GM18519 (cell line): ENCODE measurements around the gene VCL.
"Not testable (repeated sequence)": the region's sequence is repeated elsewhere in the genome, so short reads cannot be mapped to it uniquely, and the experiment has no call there.

Experiments used
- ATAC-seq: cut with Tn5 transposase; IDR thresholded peaks from one replicate; pipeline ENCODE4 v1.9.1; 2021; ENCODE audit warnings: mild to moderate bottlenecking, moderate library complexity; ENCODE audit not compliant: unreplicated experiment, low FRiP score

The VCL gene

DNA sequence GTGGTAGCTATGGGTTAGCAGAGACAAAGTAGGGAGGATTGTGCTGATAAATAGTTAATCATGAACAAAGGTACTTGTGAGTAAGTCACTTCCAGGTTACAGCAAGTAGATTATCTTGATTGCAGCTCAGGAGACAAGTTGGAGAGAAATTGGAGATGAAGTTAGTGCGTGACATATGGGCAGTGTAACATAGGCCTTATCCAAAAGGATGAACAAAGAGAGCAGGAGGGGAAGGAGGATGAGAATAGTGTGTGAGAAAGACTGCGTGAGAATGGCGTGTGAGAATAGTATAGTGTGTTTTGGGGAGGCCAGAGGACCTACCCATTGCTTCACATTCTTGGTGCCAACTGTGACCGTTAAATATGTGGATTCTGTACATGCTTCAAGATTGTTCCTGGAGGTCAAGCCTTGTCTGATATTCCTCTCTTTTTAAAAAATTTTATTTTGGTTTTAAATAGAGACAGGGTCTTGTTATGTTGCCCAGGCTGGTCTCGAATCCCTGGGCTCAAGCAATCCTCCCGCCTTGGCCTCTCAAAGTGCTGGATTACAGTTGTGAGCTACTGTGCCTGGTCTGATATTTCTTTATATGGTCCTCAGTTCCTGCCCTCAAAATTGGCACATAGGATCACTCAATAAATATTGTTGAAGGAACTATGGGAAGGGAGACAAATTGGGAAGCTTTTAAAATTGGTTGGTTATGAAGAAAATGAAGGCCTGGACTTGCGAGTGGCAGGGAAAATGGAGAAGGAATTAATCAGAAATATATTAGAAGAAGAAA, 3.2 kb downstream of the VCL start:
- ATAC-seq, result no peak

DNA sequence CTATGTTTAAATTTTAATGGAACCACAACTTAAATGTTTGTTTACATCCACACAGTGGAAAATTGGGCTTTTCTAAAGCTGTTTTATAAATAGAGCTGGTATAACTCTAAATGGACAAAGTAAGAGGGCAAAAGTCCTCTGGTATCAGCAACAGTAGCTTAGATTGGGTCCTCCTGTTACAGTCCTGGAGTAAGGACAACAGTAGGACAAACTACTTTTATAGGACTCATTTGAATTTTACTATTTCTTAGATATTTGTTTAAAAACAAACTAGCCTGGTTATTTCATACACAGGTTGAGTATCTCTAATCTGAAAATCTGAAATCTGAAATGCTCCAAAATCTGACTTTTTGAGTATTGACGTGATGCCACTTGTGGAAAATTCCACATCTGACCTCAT, 8.4 kb downstream of the VCL start:
- ATAC-seq, result no peak

DNA sequence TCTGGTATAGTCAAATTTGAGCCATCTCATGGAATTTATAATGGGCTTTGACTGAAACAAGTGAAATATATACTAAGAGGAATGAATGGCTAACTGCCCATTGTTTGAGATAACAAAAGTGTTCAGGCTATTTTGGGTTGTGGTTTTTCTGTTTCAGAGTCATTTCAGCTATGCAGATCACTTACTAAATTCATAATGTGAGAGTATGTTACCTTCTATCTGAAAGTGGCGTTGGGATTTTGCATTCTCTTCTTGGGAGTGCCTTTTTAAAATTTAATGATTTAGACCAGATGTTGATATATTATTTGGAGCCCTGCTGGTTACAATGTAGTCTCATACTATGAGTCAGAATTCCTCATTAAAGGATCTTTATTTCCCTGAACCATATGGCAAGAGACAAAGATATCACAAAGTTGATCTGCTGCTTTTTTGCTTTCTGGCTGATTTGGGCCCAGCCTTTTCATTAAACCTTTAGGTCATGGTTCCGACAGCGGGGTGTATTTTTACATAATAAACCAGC, 10.4 kb downstream of the VCL start:
- ATAC-seq, result peak; percentile 69

DNA sequence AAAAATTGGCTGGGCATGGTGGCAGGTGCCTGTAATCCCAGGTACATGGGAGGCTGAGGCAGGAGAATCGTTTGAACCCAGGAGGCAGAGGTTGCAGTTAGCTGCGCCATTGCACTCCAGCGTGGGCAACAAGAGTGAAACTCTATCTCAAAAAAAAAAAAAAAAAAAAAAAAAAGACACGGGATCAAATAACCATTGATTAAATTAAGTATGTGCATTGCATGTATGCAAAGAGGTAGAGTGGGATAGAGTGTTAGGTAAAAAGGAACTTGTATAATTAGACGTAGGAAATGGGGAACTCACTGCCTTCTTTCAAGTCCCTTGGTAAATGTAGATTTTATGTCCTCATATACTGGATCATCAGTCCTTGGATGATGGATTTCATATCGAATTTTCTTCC, 13.1 kb downstream of the VCL start:
- no peak for ATAC-seq

DNA sequence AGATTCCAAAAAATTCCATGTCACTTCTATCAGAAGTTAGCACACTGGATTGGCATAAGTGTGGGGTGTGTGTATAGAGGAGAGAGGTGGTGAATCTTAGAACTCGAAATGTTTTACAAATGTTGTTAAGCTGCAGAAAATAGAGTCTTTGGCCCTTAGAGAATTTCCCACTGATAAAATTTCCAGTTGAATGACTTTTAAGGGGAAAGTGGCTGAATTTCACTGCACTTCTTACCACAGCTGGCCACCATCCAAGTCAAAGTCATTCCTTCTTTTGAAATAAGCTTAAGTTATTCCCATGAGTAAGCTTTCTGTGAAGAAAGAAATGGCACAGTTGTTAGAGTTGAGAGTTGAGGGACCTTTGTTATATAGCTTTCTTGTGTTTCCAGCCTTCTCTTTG, 13.9 kb downstream of the VCL start:
- no peak for ATAC-seq

DNA sequence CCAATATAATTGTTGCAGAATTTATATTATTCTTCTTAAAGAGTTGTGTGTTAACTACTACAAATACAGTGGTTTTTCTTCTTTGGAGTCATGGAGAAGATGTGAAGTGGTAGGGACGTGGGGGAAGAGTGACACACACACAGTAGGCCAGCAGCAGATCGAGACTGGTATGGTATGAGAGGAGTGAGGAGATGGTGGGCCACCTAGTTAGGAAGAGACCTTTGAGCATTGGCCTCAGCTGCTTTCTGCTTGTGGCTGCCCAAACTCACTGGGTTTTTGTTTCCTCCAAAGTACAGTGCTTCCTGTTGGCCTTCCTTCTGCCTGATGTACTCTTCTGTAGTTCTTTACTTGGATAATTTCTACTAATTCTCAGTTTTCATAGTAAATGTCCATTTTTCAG, 14.6 kb downstream of the VCL start:
- no peak for ATAC-seq

DNA sequence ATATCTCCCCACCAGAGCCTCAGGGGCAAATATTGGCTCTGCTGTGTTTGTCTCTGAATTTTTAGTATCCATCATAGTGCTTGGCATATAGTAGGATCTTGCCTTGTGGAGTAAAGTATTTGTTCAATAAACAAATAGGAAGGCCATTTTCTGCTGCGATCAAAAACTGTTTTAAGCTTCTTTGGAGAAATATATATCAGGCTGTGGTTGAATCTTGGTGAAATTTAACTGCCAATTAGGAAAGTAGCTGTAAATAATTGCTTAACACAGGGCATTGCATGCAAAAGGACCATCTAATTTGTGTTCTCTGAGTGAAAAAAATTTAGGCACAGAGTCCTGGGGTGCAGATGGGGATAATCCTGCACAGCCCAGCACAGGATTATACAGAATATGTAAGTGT, 15.1 kb downstream of the VCL start:
- no peak for ATAC-seq

DNA sequence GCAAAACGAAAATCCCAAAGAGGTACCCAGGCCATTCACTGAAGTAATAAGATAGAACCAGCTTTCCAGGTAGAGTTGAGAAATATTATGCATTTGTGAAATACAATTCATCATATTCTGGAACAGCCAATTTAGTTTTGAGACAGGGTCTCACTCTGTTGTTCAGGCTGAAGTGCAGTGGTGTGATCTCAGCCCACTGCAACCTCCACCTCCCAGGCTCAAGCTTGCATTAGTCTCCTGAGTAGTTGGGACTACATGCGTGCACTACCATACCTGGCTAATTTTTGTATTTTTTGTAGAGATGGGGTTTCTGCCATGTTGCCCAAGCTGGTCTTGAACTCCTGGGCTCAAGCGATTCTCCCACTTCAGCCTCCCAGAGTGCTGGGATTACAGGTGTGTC, 16.7 kb downstream of the VCL start:
- not testable (repeated sequence) for ATAC-seq

DNA sequence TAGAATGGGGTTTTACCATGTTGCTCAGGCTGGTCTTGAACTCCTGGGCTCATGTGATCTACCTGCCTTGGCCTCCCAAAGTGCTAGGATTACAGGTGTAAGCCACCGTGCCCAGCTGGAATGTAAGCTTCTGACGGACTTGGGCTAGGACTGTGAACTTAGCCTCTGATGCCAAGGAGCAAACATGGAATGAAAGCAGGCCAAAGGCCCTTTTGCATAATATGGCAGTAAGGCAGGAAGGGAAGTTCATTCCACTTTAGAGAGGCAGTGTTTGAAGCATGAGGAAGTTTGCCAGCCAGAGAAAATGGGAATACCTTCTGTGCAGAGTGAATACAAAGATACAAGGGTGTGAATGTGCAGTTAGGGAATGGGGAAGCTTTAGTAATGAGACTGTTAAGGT, 20.3 kb downstream of the VCL start:
- ATAC-seq, result no peak

DNA sequence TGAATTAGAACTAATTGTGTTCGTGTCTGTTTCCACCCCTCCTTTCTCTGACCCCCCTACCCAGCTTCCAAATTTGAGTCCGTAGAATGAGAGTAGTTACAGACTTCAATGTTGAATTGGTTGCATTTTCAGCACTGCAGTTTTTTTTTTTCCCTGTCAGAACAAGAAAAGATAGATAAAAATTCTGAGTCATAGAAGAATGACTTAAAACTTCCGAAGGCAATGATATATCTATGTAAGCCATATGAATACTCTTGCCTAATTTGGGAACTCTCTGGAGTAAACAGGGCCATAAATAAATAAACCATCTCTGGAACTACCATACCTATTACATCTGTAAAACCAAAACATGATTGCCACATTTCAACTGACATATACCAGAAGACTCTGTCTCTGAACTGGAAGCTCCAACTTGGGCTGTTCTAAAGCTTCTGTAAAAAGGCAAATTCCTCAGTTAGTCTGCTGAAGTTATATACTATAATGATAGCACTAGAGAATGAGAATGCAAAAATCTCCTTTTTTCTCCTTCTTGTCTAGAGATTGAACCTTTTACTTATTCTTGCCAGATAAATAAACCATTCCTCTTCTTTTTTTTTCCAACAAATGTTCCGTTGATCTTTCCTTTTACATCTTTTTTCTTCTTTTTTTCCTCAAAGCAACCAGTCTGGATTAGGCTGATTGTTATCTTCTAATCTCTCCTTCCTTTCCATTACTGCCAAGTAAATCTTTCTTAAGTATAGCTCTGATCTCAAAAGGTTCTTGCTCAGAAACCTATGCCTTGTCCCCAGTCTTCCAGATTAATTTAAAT, 23.5 kb downstream of the VCL start:
- ATAC-seq, result no peak

DNA sequence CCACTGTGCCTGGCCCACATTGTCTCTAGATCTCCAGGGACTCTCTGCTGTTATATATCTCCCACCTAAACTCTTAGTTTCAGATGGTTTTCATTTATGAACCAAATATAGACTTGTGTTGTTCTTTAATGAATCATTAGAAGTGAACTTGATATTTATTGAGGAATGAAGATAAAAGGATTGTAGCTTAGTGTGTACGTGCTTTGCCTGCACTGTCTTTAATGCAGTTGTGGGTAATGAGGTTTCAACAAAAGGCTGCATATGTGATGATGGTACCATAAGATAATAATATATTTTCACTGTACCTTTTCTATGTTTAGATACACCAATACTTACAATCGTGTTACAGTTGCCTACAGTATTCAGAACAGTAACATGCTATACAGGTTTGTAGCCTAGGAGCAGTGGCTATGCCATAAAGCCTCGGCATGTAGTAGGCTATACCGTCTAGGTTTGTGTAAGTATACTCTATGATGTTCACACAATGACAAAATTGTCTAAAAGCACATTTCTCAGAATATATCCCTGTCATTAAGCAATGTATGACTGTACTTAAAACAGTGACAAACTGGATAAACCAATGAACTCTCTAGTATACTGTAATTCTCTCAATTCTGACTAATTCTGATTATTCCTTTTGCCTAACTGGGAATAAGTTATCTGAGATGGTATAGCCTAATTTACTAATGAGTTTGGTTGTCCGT, 25.2 kb downstream of the VCL start:
- ATAC-seq, result no peak

DNA sequence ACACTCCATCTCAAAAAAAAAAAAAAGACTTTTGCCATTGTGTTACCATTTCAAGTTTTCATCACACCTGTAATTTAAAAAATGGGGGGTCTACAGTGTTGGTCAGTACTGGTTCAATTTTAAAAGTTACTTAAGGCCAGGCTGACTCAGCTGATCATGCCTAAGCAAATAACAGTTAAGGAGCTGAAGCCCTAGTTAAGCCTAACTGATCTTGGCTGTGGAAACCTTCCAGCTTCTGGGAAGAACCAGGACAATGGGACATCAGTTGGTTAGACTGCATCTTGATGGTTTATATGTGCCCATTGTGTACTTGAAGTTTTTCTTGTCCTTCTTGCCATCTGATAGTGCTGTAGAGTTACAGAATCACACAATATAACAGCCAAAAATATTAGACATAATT, 26.7 kb downstream of the VCL start:
- ATAC-seq, result no peak

DNA sequence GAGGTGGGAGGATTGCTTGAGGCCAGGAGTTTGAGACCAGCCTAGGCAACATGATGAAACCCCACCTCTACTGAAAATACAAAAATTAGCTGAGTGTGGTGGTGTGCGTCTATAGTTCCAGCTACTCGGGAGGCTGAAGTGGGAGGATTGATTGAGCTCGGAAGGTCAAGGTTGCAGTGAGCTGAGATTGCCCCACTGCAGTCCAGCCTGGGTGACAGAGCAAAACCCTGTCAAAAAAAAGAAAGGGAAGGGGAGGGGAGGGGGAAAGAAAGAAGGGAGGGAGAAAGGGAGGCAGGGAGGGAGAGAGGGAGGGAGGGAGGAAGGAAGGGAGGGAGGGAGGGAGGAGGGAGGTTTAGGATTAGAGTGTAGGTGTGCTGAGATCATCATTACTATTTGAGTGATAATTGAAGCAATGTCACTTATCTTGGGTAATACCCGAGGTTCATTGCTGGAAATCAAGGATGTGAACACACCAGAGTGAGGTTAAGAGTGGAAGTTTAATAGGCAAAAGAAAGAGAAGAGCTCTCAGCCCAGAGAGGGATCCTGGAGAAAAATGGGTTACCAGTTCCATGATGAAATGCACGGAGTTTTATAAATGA, 27.6 kb downstream of the VCL start:
- ATAC-seq, result no peak

DNA sequence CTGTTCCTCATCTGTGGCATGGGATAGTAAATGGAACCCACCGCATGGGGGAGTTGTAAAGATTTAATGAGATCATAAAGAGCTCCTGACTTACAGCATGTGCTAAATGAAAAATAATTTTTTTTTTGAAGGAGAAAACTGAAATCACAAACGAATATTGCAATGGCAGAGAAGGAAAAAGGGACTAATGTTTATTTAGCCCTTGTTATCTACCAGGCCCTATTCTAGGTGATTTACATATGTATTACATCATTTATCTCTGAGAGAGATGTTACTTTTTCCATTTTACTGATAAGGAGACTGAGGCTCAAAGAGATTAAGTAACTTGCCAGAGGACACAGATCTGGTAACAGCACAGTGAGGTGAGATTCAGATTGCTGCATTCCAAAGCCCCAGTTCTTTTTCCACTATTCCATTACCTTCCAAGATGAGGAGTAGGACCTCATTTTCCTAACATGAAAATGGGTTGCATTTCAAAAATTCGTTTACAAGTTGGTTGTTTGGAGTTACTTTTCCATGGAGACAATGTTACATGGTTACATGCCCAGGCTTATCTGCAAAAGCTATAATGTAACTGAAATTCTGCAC, 28.6 kb downstream of the VCL start:
- ATAC-seq, result no peak

DNA sequence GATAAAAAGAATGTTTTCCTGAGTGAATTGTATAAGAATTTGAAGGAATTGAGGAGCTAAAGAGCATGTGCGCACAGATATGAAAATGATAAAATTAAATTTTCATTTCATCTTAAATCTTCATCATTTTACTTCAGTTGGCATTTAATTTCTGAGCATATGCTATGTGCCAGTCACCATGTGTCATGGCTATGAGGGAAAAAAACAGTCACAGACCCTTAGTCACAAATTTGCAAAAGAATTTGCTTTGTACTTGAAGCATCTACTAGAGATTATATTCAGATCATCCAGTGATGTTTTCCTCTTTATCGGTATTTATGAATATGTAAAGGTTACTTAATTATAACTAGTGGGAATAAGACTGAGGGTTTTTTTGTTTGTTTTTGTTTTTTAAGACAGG, 29.8 kb downstream of the VCL start:
- ATAC-seq, result no peak

DNA sequence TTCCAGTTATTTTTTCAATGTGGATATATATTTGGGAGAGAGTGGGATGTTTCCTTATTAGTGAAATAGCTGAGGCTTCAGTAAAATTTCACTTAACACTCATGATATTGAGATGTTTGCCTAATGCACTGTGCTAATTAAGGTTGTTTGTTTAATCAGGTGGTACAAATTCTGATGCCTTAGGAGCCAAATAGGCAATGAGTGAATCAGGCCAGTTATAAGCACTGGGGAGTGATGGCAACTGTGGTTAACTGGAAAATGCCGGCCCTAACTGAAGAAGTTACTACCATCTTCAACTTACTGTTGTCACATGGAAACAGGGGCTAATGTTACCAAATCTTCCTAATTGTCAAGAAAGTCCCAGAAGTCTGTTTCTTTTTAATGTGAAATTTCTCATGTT, 32.0 kb downstream of the VCL start:
- ATAC-seq, result no peak

DNA sequence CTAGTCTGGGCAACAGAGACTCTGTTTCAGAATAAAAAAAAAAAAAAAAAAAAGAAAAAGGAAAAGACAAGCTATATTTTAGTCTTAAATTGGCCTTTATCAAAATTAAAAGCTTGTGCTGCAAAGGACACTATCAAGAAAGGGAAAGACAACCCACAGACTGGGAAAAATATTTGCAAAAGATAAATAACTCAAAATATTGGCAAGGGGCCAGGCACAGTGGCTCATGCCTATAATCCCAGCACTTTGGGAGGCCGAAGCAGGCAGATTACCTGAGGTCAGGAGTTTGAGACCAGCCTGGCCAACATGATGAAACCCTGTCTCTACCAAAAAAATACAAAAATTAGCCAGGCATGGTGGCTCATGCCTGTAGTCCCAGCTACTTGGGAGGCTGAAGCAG, 34.3 kb downstream of the VCL start:
- not testable (repeated sequence) for ATAC-seq

DNA sequence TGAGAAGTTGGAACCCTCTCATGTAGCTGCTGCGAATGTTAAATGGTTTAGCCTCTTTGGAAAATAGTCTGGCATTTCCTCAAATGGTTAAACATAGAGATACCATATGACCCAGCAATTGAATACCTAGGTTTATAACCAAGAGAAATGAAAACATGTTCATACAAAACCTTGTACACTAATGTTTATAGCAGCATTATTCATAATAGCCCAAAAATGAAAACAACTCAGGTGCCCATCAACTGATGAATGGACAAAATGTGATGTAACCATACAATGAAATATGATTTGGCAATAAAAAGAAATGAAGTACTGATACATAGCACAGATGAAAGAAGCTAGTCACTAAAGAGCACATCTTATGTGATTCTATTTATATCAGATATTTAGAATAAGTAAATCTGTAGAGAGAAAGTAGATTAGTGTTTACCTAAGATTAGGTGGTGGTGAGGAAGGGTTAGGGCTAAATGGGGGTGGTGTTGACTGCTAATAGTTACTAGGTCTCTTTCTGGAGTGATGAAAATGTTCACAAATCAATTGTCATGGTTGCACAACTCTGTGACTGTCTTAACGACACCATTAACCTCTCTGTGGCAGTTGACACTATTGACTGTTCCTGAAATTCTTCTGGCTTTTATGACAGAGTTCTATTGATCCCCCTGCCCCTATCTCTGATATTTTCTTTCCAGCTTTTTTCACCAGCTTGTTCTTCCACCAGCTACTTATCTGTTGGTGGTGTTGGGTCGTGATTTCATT, 35.2 kb downstream of the VCL start:
- no peak for ATAC-seq

DNA sequence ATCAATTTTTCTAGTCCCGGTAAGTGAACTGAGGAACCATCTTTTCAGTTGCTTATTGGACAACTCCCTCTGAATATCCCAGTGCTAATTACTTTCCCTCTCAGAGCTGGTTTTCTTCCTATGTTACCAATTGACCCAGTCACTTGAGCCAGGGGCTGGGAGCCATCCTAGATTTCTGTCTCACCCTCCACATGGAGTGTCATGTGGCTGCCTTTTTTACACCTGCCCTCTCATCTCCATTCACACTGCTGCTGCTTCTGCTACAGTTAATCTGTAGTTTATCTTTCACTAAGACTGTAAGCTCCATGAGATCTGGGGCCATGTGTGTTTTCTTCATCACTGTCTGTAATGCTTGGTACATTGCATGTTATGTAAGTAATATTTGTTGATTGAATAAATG, 35.8 kb downstream of the VCL start:
- ATAC-seq, result no peak

DNA sequence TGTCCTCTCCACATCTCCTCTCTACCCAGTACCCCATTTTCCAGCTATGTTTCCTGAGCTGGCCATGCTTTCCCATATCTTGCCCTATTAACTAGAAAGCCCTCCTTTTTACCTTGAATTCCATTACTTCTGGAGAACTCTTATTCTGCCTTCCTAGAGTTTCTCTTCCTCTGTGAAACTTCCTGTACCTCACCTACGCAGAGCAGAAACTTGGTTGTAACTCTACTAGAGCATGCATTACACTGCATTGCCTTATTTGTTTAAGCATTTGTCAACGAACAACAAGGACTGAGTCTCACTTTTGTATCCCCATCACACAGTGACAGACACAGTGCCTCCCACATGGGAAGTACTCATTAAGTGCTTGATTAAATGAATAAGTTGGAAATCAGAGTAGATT, 36.4 kb downstream of the VCL start:
- ATAC-seq, result no peak
